GM12878 (cell line): ENCODE results near the gene FNDC3B. TPM values are rescaled to one million over a fixed set of nuclear protein-coding genes. Genes with fewer than 3 reads are reported as not detected.

ENCODE experiments used
- CEBPB ChIP-seq, 2 experiments: fragments of 150-350 bp in 1 of 2; IDR thresholded peaks; 2 replicates each; pipeline ENCODE4 v1.6.1; 2012 to 2014; ENCODE audit warnings: low read depth in 2 of 2, low read length in 2 of 2, borderline replicate concordance in 1 of 2, inconsistent platforms in 1 of 2
- EZH2 ChIP-seq: IDR thresholded peaks from 2 replicates; pipeline ENCODE4 v1.6.1; 2012; ENCODE audit warnings: low read depth, mild to moderate bottlenecking, control low read depth, inconsistent platforms, low read length, borderline replicate concordance; ENCODE audit not compliant: control insufficient read depth
- FOS ChIP-seq: IDR thresholded peaks from 3 replicates; pipeline ENCODE4 v1.6.1; 2011; ENCODE audit warnings: borderline replicate concordance; ENCODE audit not compliant: insufficient read length; ENCODE audit errors: extremely low read depth
- PBX3 ChIP-seq: IDR thresholded peaks from 2 replicates; pipeline ENCODE4 v1.6.1; 2011; ENCODE audit warnings: mild to moderate bottlenecking, low read depth, low read length, moderate library complexity; ENCODE audit not compliant: insufficient replicate concordance
- POLR2A ChIP-seq: IDR thresholded peaks from 2 replicates; pipeline ENCODE4 v1.6.1; 2011; ENCODE audit warnings: low read depth, mild to moderate bottlenecking, low read length
- POU2F2 ChIP-seq: IDR thresholded peaks from 3 replicates; pipeline ENCODE4 v1.6.1; 2011; ENCODE audit warnings: low read depth, mild to moderate bottlenecking, low read length, borderline replicate concordance
- PRDM15 ChIP-seq: fragments of 450-650 bp; formaldehyde crosslinking; IDR thresholded peaks from 2 replicates; pipeline ENCODE4 v1.4.0; 2020; ENCODE audit warnings: mild to moderate bottlenecking, moderate library complexity
- RBBP5 ChIP-seq: fragments of 200-600 bp; sonication (generic); conservative IDR thresholded peaks from 2 replicates; pipeline ENCODE4 v1.6.1; 2016
- SIX5 ChIP-seq: IDR thresholded peaks from 2 replicates; pipeline ENCODE4 v1.6.1; 2011; ENCODE audit warnings: mild to moderate bottlenecking, low read depth, low read length, moderate library complexity; ENCODE audit not compliant: severe bottlenecking
- SP1 ChIP-seq: IDR thresholded peaks from one replicate; pipeline ENCODE4 v1.6.1; 2011; ENCODE audit warnings: low read depth, low read length
- SREBF2 ChIP-seq: IDR thresholded peaks from 2 replicates; pipeline ENCODE4 v1.6.1; 2012; ENCODE audit warnings: mild to moderate bottlenecking, low read length
- TCF12 ChIP-seq: IDR thresholded peaks from 2 replicates; pipeline ENCODE4 v1.6.1; 2011; ENCODE audit warnings: low read depth, mild to moderate bottlenecking, low read length
- ZNF207 ChIP-seq: fragments of 450-650 bp; IDR thresholded peaks from 2 replicates; pipeline ENCODE4 v1.6.1; 2014; ENCODE audit warnings: antibody characterized with exemption, mild to moderate bottlenecking, borderline replicate concordance
- polyA plus RNA-seq, 11 experiments: library from polyadenylated mRNA; depleted of rRNA in 4 of 11; unstranded in 6 of 11; stranded (reverse) in 5 of 11; fragments of >200 nt; fragmentation: Nextera tagmentation in 4 of 11; fragmentation: Illumina TruSeq in 1 of 11; extraction: Ambion mirVana in 4 of 11; extraction: Trizol in 1 of 11; gene quantifications; 1 replicate in 1 of 11; 2 replicates in 10 of 11; pipeline versions ENCODE4 v1.2.1 to v1.2.3, GENCODE V29; 2011 to 2016; ENCODE audit warnings: inconsistent platforms in 2 of 11, missing spikeins in 2 of 11, low read depth in 1 of 11
- total RNA-seq, 4 experiments: library from RNA; depleted of rRNA in 3 of 4; stranded (reverse); fragments of >200 nt in 3 of 4; fragmentation: Illumina TruSeq in 1 of 4; extraction: Trizol in 1 of 4; gene quantifications; 2 replicates each; pipeline versions ENCODE4 v1.2.1 to v1.2.3, GENCODE V29; 2013 to 2021
- TF ChIP-seq, protein P1 (sequence below): fragments of 450-650 bp; IDR thresholded peaks from 2 replicates; pipeline ENCODE4 v1.6.1; 2018; ENCODE audit warnings: borderline replicate concordance, mild to moderate bottlenecking; ENCODE audit not compliant: partially characterized antibody
- TF ChIP-seq, protein P2 (sequence below), 3 experiments: IDR thresholded peaks in 2 of 3; conservative IDR thresholded peaks in 1 of 3; 2 replicates each; pipeline ENCODE4 v1.5.1; 2011; ENCODE audit warnings: low read depth in 3 of 3, low read length in 3 of 3, mild to moderate bottlenecking in 3 of 3, control low read depth in 2 of 3, moderate library complexity in 2 of 3, inconsistent platforms in 1 of 3, mixed read lengths in 1 of 3; ENCODE audit not compliant: control insufficient read depth in 2 of 3, insufficient read depth in 1 of 3; ENCODE audit errors: extremely low read depth in 1 of 3
- TF ChIP-seq, protein P3 (sequence below): IDR thresholded peaks from 2 replicates; pipeline ENCODE4 v1.6.1; 2011; ENCODE audit warnings: low read depth, mild to moderate bottlenecking, low read length, moderate library complexity, borderline replicate concordance; ENCODE audit errors: extremely low read depth

The FNDC3B gene
- total and polyA plus RNA-seq, 10 of the 15 experiments (the other 5 are each of a cell fraction or from before 2014, with no cell fraction given), result 7.9 to 35.0 (median 18.5) TPM

- TF ChIP-seq, protein P1, sequence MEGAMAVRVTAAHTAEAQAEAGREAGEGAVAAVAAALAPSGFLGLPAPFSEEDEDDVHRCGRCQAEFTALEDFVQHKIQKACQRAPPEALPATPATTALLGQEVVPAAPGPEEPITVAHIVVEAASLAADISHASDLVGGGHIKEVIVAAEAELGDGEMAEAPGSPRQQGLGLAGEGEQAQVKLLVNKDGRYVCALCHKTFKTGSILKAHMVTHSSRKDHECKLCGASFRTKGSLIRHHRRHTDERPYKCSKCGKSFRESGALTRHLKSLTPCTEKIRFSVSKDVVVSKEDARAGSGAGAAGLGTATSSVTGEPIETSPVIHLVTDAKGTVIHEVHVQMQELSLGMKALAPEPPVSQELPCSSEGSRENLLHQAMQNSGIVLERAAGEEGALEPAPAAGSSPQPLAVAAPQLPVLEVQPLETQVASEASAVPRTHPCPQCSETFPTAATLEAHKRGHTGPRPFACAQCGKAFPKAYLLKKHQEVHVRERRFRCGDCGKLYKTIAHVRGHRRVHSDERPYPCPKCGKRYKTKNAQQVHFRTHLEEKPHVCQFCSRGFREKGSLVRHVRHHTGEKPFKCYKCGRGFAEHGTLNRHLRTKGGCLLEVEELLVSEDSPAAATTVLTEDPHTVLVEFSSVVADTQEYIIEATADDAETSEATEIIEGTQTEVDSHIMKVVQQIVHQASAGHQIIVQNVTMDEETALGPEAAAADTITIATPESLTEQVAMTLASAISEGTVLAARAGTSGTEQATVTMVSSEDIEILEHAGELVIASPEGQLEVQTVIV, result no peak
- no peak for TF ChIP-seq CEBPB (IDR thresholded peaks at IDR 0.05; ENCODE audit: borderline replicate concordance in 1 of 2, low read depth in 2 of 2, low read length in 2 of 2)
- TF ChIP-seq PBX3, result no peak
- no peak for TF ChIP-seq ZNF207
- no peak for TF ChIP-seq FOS
- TF ChIP-seq SREBF2, result no peak
- TF ChIP-seq RBBP5, result no peak
- TF ChIP-seq, protein P2, sequence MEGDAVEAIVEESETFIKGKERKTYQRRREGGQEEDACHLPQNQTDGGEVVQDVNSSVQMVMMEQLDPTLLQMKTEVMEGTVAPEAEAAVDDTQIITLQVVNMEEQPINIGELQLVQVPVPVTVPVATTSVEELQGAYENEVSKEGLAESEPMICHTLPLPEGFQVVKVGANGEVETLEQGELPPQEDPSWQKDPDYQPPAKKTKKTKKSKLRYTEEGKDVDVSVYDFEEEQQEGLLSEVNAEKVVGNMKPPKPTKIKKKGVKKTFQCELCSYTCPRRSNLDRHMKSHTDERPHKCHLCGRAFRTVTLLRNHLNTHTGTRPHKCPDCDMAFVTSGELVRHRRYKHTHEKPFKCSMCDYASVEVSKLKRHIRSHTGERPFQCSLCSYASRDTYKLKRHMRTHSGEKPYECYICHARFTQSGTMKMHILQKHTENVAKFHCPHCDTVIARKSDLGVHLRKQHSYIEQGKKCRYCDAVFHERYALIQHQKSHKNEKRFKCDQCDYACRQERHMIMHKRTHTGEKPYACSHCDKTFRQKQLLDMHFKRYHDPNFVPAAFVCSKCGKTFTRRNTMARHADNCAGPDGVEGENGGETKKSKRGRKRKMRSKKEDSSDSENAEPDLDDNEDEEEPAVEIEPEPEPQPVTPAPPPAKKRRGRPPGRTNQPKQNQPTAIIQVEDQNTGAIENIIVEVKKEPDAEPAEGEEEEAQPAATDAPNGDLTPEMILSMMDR (IDR thresholded peaks at IDR 0.05 in 2 of 3, conservative IDR thresholded peaks at IDR 0.05 in 1 of 3; ENCODE audit: control insufficient read depth in 2 of 3, extremely low read depth in 1 of 3, insufficient read depth in 1 of 3, low read depth in 3 of 3, low read length in 3 of 3), result no peak
- TF ChIP-seq POLR2A, result no peak
- no peak for TF ChIP-seq EZH2
- TF ChIP-seq SIX5, result no peak
- TF ChIP-seq POU2F2, result no peak
- TF ChIP-seq TCF12, result peak; percentile 88
- TF ChIP-seq, protein P3, sequence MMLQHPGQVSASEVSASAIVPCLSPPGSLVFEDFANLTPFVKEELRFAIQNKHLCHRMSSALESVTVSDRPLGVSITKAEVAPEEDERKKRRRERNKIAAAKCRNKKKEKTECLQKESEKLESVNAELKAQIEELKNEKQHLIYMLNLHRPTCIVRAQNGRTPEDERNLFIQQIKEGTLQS, result no peak
- no peak for TF ChIP-seq PRDM15 (CRISPR knock-in tag)
- no peak for TF ChIP-seq SP1
Measured at GRCh38 chr3:172101107-172101506, 61.7 kb downstream of the FNDC3B start (continued).
